KBM-7 (cell line): ENCODE results near the gene CCDC24.

Source experiments
- DNase-seq: peaks from one replicate; pipeline ENCODE4 v3.0.0-alpha.2; 2015
- in situ Hi-C: fragments of 300-500 bp; cut with MboI; formaldehyde crosslinking; loops from 2 replicates; pipeline ENCODE4 v1.14.3; 2020; ENCODE audit warnings: low sequenced_read_pairs, low pct_unique_long_range_greater_than_20kb, mixed read lengths

The CCDC24 gene

GRCh38 chr1:44033756-44034155 lies 42.4 kb downstream of the CCDC24 start:
- in situ Hi-C loops, result no loop called here

GRCh38 chr1:44034423-44034822 lies 43.0 kb downstream of the CCDC24 start:
- in situ Hi-C loops, result no loop called here
- DNase-seq, result no peak

More at GRCh38 chr1:44033756-44034155, 42.4 kb downstream of the CCDC24 start:
- DNase-seq, result no peak

GRCh38 chr1:44034976-44035716 lies 43.7 kb downstream of the CCDC24 start:
- in situ Hi-C loops, result no loop called here
- no peak for DNase-seq

GRCh38 chr1:44035726-44036408 lies 44.5 kb downstream of the CCDC24 start:
- no peak for DNase-seq
- in situ Hi-C loops, result no loop called here

- in situ Hi-C loops, result no loop called here
Measured at GRCh38 chr1:44036409-44037139, 45.2 kb downstream of the CCDC24 start.

GRCh38 chr1:44037154-44037553 lies 45.8 kb downstream of the CCDC24 start:
- no peak for DNase-seq
- in situ Hi-C loops, result no loop called here

More at GRCh38 chr1:44036409-44037139, 45.2 kb downstream of the CCDC24 start:
- peak; percentile 84 for DNase-seq

GRCh38 chr1:44038876-44039657 lies 47.7 kb downstream of the CCDC24 start:
- in situ Hi-C loops, result no loop called here

GRCh38 chr1:44040418-44040817 lies 49.0 kb downstream of the CCDC24 start:
- in situ Hi-C loops, result no loop called here
- no peak for DNase-seq

More at GRCh38 chr1:44038876-44039657, 47.7 kb downstream of the CCDC24 start:
- DNase-seq, result no peak

GRCh38 chr1:44040846-44041245 lies 49.4 kb downstream of the CCDC24 start:
- in situ Hi-C loops, result no loop called here
- no peak for DNase-seq

GRCh38 chr1:44043176-44044070 lies 52.0 kb downstream of the CCDC24 start:
- no peak for DNase-seq
- in situ Hi-C loops, result no loop called here

- no peak for DNase-seq
- in situ Hi-C loops, result no loop called here
Measured at GRCh38 chr1:44044071-44044801, 52.8 kb downstream of the CCDC24 start.

- in situ Hi-C loops, result no loop called here
- DNase-seq, result no peak
Measured at GRCh38 chr1:44045064-44045463, 53.7 kb downstream of the CCDC24 start.
